Measurements from ENCODE around the gene FAM53B.

FAM53B gene

DNA sequence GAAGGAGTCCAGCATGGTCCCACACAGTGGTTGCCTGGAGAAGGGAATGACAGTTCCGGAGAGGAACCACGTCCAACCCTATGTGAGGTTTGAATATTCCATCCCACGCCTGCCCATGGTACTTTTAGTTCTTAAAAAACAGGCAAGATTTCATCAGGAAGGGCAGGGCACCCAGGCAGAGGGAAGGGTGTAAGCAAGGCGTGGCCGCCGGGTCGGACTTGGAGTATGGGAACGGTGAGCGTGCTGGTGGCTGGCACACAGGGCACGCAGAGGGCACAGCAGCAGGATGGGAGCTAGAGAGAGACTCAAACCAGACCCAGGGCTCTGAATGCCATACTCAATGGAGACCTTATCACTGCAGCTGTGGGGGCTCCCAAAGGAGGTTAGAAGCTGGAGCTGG is 34.3 kb downstream of the FAM53B start:
- no peak for DNase-seq (ENCODE audit: low read depth in 2 of 2)

DNA sequence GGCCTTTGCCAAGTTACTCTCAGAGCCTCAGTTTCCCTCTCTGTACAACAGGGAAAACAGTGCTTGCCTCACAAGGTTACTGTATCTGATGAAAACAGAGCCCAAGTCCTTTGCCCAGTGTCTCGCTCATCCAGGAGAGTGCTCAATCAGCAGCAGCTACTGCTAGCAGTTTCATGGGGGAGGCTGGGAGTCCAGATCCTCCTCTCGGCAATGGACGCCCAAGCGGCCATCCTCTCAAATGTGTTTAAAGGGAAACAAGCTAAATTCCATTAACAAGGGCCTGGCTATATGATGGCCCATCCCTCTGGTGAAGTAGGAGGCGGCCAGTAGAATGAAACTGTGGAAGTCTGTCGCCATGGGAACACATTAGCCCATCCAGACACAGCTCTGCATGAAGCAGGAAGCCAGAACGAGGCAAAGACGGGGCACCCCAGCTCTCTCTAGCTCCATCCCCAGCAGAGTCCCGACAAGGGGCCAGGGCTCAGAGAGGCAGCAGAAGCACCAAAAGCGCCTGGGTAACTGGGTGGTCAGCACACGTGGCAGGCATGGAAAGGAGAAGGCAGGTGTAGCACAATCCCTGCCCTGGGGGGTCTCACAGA is 35.2 kb downstream of the FAM53B start:
- no peak for DNase-seq (ENCODE audit: low read depth in 2 of 2)

DNA sequence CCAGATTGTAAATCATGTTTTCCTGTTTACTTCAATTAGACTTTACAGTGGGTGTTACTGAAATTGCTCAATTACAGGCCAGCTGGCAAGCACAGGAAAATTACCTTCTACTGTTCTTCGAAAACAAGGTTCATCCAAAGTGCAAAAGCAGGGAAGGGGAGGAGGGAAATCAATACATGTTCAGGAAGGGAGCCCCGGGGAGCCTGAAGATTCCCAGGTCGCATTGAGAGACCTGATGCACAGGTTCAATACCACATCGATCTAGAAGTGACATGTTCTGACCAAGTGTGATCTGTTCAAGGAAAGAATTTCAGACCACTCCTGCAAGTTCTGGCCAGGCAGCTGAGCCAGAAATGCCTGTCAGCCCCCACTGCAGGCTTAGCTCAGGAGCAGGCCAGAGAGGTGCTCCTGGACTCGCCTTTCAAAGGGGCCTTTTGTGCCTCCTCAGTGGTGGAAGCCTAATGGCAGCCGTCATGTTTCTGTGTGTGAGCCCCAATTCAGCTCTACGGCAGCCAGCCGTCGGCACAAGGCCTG is 35.9 kb downstream of the FAM53B start:
- no peak for DNase-seq (ENCODE audit: low read depth in 2 of 2)

DNA sequence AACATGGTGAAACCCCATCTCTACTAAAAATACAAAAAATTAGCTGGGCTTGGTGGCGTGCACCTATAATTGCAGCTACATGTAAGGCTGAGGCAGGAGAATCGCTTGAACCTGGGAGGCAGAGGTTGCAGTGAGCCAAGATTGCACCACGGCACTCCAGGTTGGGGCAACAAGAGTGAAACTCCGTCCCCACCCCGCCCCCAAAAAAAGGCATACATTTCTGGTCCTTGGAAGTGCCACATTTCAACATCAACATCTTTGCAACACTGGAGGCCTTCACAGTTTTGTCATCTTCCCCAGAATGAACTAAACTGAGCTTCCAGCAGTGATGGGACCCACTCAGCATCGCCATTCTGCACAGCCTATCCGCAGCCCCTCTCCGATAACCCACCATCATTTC is 36.6 kb downstream of the FAM53B start:
- no peak for DNase-seq (ENCODE audit: low read depth in 2 of 2)

DNA sequence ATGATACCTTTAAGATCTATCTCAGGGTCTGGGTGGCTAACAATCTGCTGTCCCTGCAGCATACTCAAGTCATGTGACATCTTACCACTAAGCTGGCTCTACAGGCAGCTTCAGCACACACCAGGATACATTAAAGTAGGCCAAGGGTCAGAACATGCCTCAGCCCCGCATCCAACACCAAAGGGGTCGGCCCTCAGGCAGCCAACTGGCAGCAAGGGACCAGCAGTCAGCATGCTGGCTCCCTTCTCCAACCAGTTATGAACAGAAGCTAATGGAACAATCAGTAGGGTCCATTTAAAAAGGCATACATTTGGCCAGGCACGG is 37.1 kb downstream of the FAM53B start:
- DNase-seq (ENCODE audit: low read depth in 2 of 2): no peak

DNA sequence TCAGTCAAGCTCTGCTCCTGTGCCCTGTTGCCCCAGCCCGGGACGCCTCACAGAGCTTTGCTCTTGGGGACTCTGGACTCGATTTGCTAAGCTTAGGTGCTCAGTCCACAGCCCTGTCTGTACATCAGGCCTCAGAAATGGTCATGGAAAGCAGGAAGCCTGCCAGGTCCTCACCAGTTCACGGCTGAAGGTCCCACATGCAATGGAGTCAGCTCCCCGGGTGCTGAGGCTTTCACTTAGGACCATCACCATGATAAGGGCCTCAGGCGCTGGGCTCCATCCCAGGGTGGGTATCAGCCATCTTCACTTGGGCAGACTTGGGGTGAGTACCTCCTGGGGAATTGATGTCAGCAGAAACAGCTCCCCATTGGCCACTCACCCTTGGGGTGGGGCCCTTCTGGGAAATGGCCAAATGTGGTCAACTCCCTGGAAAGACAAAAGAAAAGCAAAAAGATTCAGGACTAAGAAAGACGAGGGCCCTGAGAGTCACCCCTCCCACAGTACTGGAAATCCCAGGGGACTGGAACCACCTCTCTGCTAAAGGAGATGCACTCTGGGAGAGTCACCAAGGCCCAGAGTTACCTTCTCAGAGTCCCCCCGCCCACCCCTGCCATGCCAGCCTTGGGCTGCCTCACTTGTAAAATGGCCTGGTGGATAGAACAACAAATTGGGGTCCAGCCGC is 37.6 kb downstream of the FAM53B start:
- DNase-seq (ENCODE audit: low read depth in 2 of 2): no peak

DNA sequence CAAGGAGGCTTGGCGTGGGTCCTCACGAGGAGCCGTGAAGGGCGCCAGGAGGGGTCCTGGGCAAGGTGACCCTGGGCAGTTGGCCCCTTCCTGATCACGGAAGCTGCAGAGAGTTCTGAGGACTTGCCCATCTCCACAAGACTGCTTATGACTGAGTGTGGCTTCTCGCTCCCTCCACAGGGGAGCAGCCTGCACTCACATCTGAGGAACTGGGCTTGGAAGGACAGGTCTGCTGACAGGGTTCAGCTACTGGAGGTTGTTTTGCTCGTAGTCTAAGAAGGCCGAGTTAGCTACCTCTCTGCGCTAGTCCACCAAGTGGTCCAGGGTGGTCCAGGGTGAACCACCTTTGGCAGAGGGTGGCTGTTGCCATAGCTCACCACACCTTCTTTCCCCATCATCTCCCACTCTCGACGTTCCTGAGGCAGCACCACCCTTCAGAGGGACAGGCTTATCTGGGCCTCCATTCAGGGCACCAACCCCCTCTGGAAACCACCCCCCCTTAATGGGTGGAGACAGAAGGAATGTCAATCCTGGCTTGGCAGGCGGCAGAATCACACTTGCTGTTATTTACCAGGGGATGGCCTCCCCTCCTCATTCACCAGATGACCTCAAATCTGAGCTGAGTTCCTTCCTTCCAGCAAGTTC is 38.2 kb downstream of the FAM53B start:
- no peak for DNase-seq (ENCODE audit: low read depth in 2 of 2)

DNA sequence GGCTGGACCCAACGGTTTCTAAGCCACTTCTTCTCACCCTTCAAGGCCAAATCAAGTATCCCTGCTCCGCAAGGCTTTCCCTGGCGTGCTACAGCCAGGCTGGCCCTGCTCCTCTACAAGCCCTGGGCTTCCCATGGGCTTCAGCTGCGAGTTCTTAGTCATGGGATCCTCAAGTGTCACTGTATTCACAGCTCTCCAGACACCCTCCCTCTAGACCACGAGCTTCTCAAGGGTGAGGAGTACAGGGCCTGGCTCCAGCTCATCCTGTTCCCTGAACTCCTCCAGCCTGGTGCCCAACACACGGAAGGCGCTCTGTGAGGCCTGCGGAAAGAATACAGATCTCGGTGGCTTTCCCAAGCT is 38.8 kb downstream of the FAM53B start:
- DNase-seq (ENCODE audit: low read depth in 2 of 2): no peak

DNA sequence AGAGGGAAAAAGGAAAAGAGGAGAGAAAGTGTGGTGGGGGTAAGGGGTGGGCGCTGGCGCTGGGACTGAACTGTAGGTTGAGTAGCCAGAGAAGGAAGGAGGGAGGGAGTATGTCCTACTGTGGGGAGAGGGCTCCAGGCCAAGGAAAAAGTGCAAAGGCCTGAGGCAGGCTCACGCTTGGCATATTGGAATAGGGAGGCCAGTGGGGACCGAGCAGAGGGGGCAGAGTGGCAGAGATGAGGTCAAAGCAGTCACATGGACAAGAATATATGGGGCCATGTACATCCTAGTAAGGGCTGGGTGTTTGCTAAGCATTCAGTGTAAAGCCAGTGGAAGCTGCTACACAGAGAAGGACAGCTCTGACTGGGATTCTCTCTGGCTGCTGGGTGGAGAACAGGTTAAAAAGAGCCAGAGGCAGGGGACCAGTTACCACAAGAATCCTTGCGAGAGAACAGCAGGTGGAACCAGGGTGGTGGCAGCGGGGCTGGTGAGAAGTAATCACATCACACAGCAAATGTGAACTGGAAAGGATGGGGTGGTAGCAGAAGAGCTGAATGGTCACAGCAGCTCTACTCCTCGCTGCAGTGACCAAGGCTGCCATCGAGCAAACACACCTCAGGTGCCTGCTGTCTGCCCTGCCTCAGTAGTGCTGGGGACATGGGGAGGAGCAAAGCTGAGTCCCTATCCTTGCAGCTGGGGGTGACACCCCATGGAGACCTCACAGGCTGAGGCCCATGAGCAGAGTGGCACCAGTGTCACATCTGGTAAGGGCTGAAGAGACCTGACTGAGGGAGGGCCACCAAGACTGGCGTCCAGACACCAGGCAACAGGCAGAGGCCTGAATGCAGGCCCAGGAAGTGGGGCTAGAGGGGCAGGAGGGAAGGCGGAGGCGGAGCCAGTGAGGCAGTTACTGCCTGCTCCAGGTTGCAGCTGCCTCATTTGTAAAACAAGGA is 39.5 kb downstream of the FAM53B start:
- no peak for DNase-seq (ENCODE audit: low read depth in 2 of 2)

DNA sequence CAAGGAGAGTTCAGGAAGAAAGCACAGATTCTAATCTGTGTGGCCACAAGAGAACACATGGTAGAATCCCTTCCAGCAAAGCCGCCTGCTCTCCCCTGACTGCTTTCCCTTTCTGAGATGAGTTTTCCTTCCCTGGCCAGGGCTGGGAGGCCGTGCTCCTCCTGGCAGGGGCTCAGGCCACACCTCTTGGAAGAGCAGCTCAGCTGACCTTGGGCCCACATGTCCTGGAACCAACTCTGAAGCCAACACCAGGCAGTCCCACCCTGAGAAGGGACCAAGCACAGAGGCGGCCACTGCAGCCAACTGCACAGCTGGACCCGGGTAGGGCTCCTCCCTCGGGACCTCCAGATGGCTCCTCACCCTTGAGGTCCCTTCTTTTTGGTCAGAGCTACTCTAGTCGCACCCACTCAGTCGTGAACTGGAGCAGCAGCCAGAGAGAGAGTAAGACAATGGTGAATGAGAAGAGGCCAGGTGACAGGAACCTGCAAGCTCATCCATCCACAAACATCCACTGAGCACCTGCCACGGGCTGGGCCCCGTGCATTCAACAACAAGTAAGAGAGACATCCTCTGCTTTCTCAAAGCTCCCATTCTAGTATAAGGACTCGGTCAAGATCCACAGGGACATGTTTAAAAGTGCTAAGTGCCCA is 40.3 kb downstream of the FAM53B start:
- DNase-seq (ENCODE audit: low read depth in 2 of 2): no peak

DNA sequence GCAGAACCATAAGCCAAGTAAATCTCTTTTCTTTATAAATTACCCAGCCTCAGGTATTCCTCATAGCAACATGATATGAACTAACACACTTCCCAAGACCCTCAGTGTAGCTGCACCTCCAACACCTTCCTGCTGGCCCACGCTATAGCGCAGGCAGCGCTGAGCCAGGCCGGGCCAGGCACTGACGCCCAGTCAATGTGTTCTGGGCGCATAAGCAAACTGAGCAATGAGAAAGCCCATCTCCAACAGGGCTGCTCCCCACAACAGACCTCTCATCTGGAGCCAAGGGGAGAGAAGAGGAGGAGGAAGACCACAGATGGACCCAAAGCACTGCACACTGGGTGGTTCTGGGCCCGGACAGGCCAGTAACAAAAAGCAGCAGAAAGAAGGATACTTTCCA is 40.8 kb downstream of the FAM53B start:
- DNase-seq (ENCODE audit: low read depth in 2 of 2): no peak

DNA sequence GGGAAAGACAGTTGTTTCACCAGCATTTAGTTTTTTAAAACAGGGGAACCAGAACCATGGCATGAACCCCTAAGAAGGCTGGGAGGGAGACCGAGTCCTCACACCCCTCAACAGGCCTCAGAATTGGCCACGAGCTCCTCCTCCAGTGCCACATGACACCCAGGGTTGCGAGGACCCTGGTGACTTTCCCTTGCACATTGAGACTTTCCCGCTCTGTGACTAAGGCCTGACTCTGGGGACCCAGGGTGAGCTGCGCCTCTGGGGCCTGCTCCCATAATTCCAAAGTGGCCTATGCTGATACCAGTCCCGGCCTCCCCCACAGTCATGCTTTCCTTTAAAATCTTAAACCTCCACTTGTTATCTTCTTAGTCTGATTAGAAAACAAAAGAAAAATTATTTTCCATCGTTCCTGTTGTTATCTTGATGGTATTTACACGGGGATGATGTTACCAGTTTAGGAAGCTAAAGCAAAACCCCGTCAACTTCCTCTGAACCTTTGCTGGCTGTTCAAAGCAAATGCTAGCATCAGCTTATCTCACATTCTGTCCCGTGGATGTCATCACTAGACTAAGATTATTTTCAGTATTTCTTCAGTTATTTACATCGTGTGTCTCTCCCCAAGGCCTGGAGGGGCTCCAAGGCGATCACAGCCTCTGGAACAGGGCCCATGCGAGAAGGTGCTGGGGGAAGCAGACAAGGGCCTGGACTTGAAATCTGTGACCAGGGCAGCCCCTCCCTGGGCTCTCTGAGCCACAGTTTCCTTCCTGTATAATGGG is 42.1 kb downstream of the FAM53B start:
- peak; percentile 41 to 46 for DNase-seq (ENCODE audit: low read depth in 2 of 2)

DNA sequence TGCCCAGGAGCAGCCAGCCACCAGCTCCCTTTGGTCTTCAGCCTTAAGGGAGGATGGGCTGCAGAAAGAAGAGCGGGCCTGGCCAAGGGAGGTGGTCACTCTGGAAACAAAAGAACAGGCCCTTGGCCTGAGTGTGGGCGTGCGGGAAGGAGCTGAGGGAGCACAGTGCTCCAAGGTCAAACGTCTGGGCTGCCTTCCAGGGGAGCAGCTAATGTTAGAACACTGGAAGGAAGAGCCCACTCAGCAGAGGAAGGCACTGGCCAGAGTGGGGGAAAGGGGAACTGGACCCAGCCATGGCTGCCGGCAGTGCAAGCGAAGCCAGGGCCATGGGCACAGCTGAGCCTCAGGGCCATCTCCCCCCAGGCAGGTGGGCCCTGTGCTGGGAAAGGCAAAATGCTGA is 42.7 kb downstream of the FAM53B start:
- DNase-seq (ENCODE audit: low read depth in 2 of 2): no peak

DNA sequence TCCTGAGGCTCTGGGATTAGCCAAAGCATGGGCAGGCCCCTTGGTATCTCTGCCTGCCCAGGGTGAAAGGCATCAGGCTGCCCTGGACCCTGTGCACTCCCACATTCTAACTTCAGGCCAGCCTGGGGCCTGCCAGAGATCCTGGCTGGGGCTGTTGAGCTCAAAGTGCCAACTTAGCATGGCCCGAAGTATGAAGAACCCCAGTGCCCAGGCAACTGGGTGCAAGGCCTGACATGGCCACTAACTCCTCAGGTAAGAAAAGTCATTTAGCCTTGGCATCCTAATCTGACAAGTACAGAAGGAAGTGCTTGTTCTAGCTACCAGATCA is 43.2 kb downstream of the FAM53B start:
- no peak for DNase-seq (ENCODE audit: low read depth in 2 of 2)

DNA sequence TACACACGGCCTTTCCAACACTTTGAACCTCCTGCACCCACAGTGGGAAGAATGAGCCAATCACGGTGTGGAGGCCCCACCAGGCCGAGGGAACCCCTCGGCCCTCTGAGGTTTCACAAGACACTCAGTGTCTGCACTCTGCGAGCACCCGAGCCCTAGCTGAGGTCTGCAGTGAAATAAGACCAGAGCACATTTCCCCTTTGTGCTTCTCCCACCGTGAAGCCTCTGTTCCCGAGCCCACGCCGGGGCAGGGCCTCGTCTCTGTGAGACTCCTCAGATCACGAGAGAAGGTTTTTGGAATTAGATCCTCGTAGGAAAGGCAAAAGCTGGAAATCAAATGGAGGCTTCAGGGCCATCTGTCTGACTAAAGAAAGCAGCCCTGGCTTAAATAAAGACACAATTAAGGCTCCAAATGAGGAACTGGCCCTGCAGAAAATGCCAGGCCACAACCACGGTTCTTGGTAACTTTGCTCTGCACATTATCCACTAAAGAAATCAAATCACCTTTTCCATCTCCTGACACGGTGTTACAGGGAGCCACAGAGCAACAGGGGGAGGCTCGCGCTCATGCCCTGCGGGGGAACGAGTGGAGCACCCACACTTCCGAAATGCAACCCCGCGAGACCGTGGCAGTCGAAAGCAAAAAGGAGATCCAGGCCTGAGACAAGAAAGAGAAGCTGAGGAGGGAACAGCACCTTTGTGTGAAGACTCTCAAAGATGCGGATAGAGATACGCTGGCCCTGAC is 43.7 kb downstream of the FAM53B start:
- DNase-seq (ENCODE audit: low read depth in 2 of 2): no peak

DNA sequence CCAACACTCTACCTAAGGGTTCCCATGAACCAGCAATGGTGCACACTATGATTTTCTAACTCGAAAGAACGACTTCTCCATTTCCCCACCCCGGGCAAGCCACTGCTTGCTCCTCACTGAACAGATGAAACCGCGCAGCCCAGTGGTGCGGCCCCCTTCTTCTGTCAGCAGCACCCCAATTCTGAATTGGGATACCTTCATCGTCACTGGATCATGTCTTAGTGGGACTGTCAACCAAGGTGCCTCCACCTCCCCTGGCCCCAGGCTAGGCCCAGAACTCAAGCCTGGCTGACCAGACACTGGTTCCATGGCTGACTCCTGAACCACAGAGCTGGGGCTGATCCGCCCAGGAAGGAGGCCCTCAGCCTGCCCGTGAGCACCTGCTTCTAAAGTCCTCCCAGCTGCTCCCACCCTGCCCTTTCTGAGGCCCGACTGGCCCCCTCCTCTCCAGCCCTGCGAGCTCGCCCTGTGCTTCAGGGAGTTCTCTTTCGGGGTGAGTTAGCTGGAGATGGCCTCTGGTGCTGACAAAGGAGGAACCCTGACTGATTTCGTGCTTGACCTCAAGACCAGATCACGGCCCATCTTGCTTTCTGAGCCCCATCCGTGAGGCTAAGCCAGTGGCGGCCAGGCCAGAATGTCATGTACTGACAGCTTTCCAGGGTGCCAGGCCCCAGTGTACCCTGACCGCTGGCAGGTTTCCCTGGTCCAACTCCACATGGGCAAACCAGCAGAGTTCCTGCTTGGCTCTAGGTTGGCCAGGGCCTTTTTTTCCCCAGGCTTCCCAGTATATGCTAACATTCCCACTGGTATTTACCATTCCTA is 44.5 kb downstream of the FAM53B start:
- DNase-seq (ENCODE audit: low read depth in 2 of 2): no peak

DNA sequence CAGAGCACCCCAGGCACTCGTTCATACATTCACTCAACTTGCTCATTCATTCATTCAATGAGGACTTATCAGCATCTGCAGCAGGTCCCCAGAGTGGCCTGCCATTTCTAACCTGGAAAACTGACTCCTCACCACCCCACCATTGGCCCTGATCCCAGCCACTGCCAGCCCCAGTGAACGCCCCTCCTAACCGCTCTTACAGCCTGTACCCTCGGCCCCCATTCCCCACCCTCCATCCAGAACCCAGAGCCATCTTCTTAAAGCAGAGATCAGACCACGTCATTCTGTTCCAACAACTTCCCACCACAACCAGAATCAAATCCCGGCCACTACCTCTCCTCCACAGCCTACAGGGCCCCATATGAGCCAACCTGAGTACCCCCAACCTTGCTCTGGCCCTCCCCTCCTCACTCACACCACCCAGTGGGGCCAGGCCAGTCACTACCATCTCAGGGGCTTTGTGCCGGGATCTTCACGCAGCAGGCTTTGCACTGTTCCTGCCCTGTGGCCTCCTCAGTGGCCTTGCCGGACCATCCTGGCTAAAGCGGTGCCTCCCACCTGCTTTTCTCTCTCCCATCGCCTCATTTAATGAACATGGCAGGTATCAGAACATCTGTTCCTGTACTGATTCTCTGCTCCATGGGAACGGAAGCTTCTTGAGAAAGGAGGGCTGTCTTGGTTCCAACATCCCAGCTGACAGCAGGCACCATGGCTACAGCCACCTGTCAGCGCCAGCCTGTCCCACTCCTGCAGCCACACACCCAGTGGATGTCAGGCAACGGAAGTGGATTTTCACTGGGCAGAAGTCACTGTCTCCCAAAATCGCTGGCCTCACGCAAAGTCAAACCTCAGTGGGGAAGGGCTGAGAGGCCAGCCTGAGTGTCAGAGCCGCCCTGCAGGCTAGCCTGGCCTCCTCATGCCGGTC is 45.4 kb downstream of the FAM53B start:
- no peak for DNase-seq (ENCODE audit: low read depth in 2 of 2)

DNA sequence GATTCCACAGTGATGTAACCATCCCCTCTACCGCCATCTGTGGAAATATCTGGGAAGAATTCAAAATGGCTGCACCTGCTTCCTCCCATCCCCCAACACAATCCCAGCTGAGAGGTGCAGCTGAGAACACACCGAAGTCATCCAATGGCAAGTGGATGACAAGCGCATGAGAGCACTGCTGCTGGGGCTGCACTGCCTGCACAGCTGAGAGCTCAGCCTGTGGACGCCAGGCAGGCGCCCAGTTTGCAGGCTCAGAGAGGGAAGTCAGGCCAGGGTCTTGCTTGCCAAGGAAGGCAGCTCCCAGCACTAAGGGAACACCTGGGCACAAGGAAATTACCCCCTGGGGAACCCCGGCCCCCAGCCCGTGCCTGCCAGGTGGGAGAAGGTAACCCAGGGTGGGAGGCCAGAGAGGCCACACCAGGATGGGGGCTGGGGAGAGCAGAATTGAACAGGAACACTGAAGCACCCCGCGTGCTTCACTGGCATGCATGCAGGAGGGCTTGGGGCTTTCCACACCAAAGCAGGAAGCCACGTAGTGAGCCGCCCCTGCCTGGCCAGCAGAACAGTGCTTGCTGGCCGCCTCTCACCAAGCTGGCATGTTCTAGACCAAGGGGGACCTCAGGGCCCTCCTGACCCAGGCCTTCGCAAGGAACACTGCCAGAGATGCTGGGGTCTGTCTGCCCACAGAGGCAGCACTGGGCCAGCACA is 46.2 kb downstream of the FAM53B start:
- no peak for DNase-seq (ENCODE audit: low read depth in 2 of 2)
